Stomach (tissue), 9 donors: ENCODE data around the gene ARHGAP24. TPM values are rescaled to one million over a fixed set of nuclear protein-coding genes. Genes with fewer than 3 reads are reported as not detected.
A peak's percentile ranks its signal among the peaks of the same experiment; 100 is the strongest.

Source experiments
- DNase-seq, 2 donors: peaks; one replicate each; pipeline versions ENCODE4 v3.0.0 to v3.0.0-alpha.2; 2013 to 2019
- H3K27ac ChIP-seq, 5 donors: fragments of 200-600 bp in 4 of 5; sonication (generic) in 4 of 5; one replicate each; pipeline ENCODE4 v1.5.1; 2013 to 2019; ENCODE audit warnings: mild to moderate bottlenecking in 1 of 5, moderate library complexity in 1 of 5
- H3K27me3 ChIP-seq, 3 donors: fragments of 200-600 bp; sonication (generic); one replicate each; pipeline ENCODE4 v1.5.1; 2017 to 2019; ENCODE audit warnings: mixed run types in 1 of 3
- H3K36me3 ChIP-seq, 4 donors: fragments of 200-600 bp; sonication (generic); 1 replicate in 3 of 4; 2 replicates in 1 of 4; pipeline ENCODE4 v1.5.1; 2016 to 2019
- H3K4me1 ChIP-seq, 4 donors: fragments of 200-600 bp; sonication (generic); one replicate each; pipeline ENCODE4 v1.5.1; 2016 to 2019
- H3K4me3 ChIP-seq, 4 donors: fragments of 200-600 bp; sonication (generic) in 3 of 4; one replicate each; pipeline ENCODE4 v1.5.1; 2016 to 2019; ENCODE audit warnings: mild to moderate bottlenecking in 1 of 4
- H3K9me3 ChIP-seq, 4 donors: fragments of 200-600 bp; sonication (generic); one replicate each; pipeline ENCODE4 v1.5.1; 2016 to 2019
- EP300 ChIP-seq: sonication (generic); formaldehyde crosslinking; IDR thresholded peaks from one replicate; pipeline ENCODE4 v1.6.1; 2017; ENCODE audit warnings: antibody characterized with exemption
- POLR2A ChIP-seq, 4 donors: fragments of 450-650 bp; IDR thresholded peaks; one replicate each; pipeline ENCODE4 v1.6.1; 2016; ENCODE audit warnings: antibody characterized with exemption in 4 of 4, control low read depth in 2 of 4, mild to moderate bottlenecking in 1 of 4, moderate library complexity in 1 of 4
- POLR2AphosphoS5 ChIP-seq, 3 donors: sonication (generic); formaldehyde crosslinking; IDR thresholded peaks; one replicate each; pipeline ENCODE4 v1.6.1; 2016; ENCODE audit warnings: antibody characterized with exemption in 3 of 3
- WGBS, 5 donors: extraction: QIAGEN DNeasy Blood & Tissue Kit in 3 of 5; methylation state at CpG; one replicate each; pipeline versions ENCODE4 v1.1.5 to v1.1.7; 2013 to 2018; 5-methylcytosine and 5-hydroxymethylcytosine counted together
- intact Hi-C: fragments of 100-400 bp; cut with DNase I; formaldehyde crosslinking; loops from one replicate; pipeline ENCODE4 v1.15.1; 2023; ENCODE audit warnings: low total_unique reads
- polyA plus RNA-seq, 3 donors: library from polyadenylated mRNA; stranded (reverse); fragments of 200-250 nt; gene quantifications; one replicate each; pipeline ENCODE4 v1.2.3, GENCODE V29; 2013
- total RNA-seq, 5 donors: library from RNA; depleted of rRNA; stranded (reverse); fragments of >200 nt; gene quantifications; one replicate each; pipeline versions ENCODE4 v1.1.0 to v1.2.3, GENCODE V29; 2014 to 2016
- TF ChIP-seq, protein P1 (sequence below), 7 experiments: fragments of 450-650 bp in 4 of 7; fragments of 200-600 bp in 3 of 7; sonication (generic) in 3 of 7; IDR thresholded peaks; one replicate each; pipeline ENCODE4 v1.5.1; 2016 to 2019; ENCODE audit warnings: antibody characterized with exemption in 7 of 7, control low read depth in 2 of 7, mild to moderate bottlenecking in 1 of 7
- donor health status: healthy with polysubstance abuse.
- donor health status: Bipolar disorder and iron deficiency.
- donor health status: healthy.

ARHGAP24 gene
- total and polyA plus RNA-seq, 8 donors = 6.4 to 152 (median 33.5) TPM

DNA sequence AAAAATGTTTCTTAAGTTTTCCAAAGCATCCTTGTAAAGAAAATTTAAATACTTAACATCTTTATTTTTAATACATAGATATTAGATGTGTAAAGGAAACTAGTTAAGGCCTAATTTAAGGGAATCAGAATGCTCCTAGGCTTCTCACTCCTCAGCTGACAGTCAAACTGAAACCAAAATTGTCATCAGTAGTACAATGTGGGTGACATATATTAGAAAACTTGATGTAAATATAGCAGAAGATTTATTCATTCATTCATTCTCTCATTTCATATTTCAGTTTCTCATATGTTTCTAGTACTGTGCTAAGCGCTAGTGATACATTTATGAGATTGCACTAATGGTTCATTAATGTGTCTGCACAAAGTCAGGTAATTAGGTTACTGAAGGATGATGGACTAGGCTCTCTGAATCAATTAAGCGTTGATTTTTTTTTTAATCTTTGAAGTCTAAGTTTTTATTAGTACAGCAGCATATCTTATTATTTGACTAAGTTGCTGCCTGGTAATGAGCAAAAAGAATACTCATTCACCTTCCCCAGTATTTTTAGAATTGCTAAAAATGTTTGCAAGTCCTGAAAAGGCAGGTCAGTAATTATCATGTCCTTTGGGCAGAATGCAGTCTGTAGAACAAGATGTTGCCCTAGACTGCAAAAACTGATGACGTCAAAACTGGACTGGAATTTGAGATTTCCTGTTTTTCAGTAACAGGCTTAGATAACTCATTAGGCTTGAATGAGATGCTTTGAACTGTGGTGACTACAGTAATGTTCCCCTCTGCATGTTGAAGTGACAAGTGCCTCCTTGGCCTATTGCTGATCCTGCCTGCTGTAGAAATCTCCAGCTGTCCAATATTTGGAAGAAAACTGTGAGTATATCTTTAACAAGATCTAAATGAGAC, 128.7 kb downstream of the ARHGAP24 start:
- TF ChIP-seq POLR2A (IDR thresholded peaks at IDR 0.05) (no peak), POLR2AphosphoS5 (IDR thresholded peaks at IDR 0.05) (no peak), EP300 (no peak)
- TF ChIP-seq, protein P1, sequence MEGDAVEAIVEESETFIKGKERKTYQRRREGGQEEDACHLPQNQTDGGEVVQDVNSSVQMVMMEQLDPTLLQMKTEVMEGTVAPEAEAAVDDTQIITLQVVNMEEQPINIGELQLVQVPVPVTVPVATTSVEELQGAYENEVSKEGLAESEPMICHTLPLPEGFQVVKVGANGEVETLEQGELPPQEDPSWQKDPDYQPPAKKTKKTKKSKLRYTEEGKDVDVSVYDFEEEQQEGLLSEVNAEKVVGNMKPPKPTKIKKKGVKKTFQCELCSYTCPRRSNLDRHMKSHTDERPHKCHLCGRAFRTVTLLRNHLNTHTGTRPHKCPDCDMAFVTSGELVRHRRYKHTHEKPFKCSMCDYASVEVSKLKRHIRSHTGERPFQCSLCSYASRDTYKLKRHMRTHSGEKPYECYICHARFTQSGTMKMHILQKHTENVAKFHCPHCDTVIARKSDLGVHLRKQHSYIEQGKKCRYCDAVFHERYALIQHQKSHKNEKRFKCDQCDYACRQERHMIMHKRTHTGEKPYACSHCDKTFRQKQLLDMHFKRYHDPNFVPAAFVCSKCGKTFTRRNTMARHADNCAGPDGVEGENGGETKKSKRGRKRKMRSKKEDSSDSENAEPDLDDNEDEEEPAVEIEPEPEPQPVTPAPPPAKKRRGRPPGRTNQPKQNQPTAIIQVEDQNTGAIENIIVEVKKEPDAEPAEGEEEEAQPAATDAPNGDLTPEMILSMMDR (IDR thresholded peaks at IDR 0.05) = no peak
- no peak overlapping the region for H3K27ac ChIP-seq
- H3K4me3 ChIP-seq = no peak overlapping the region
- H3K4me1 ChIP-seq = peaks cover 0 to 8% (median 3%) of the 10 kb centered on the region in 4 donors
- 73 to 84% (median 79%) methylated on average over 3 of the region's 3 CpGs for WGBS, 5 donors
- H3K27me3 ChIP-seq = no peaks in the 10 kb centered on the region
- H3K36me3 ChIP-seq = no peaks in the 10 kb centered on the region
- peak in 1 of 2 donors; percentile 22 for DNase-seq
- no peaks in the 10 kb centered on the region for H3K9me3 ChIP-seq
- intact Hi-C loops = no loop called here

DNA sequence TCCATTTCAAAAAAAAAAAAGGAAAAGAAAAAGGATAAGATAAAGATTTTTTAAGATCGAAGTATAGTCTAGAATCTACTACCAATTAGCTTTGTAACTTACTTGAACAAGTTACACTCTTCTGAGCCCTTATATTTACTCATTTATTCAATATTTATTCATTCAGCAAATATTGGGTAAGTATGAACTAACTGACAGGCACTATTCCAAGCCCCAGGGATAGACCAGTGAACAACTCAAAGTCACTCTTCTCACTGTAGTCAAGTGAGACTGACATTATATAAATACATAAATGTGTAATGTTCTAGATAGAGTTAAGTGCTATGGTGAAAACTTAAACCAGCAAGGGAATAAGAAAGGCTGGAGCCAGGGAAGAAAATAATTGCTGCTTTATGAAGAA, 131.6 kb downstream of the ARHGAP24 start:
- Histone ChIP-seq H3K4me3 (no peak overlapping the region), H3K27ac (peak overlapping the region in 1 of 5 donors; percentile 44), H3K36me3 (no peaks in the 10 kb centered on the region), H3K9me3 (no peaks in the 10 kb centered on the region), H3K4me1 (peaks cover 0 to 8% (median 3%) of the 10 kb centered on the region in 4 donors), H3K27me3 (no peaks in the 10 kb centered on the region)
- intact Hi-C loops = no loop called here
- 30 to 71% (median 41%) methylated on average over 1 of the region's 1 CpG for WGBS, 5 donors
- DNase-seq = no peak
- TF ChIP-seq, protein P1 (IDR thresholded peaks at IDR 0.05) = no peak
- TF ChIP-seq EP300 (no peak), POLR2AphosphoS5 (IDR thresholded peaks at IDR 0.05) (peak in 1 of 3 donors; percentile 17)

DNA sequence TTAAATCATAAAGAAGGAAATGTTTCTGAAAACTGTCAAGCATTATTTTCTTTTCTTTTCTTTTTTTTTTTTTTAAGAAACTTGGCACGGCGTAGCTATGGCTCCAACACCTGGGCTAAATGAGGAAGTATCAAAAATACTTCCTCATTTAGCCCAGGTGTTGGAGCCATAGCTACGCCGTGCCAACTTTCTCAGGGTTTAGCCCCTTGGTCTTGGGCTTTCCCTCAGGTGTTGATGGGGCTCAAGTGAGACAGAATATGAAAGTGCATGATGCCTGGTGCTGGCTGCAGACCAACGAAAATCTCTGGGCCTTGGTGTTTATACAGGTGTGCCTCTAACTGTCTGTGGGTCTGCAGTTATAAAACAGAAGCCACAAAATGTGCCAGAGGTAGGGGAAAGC, 132.7 kb downstream of the ARHGAP24 start:
- DNase-seq = peak; percentile 15 to 33
- 30 to 39% (median 36%) methylated on average over 5 of the region's 5 CpGs for WGBS, 5 donors
- Histone ChIP-seq H3K27ac (peak overlapping the region in 1 of 5 donors; percentile 44), H3K36me3 (no peaks in the 10 kb centered on the region), H3K4me3 (no peak overlapping the region), H3K27me3 (no peaks in the 10 kb centered on the region), H3K4me1 (peaks cover 0 to 8% (median 3%) of the 10 kb centered on the region in 4 donors), H3K9me3 (no peaks in the 10 kb centered on the region)
- TF ChIP-seq EP300 (no peak), POLR2AphosphoS5 (IDR thresholded peaks at IDR 0.05) (no peak), POLR2A (IDR thresholded peaks at IDR 0.05) (no peak)
- TF ChIP-seq, protein P1 (IDR thresholded peaks at IDR 0.05) = no peak
- intact Hi-C loops = no loop called here

DNA sequence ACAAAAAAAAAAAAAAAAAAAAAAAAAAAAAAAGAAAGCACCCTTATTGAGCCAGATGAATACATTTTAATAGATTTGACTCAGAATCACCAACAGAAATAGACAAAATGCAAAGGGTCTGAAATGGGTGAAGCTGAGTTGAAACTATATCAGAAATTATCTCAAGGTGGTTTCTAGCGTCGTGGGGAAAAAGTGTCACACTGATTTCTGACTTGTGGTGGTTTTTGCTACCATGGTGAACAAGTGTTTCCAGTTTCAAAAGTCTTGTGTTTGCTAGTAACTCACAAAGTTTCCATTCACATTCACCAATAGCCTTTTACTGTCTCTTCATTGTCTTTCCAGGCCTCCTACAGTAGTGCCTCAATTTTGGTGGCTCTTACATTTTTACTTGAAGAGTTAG, 135.5 kb downstream of the ARHGAP24 start:
- Histone ChIP-seq H3K4me1 (peaks cover 0 to 8% (median 3%) of the 10 kb centered on the region in 4 donors), H3K36me3 (no peaks in the 10 kb centered on the region), H3K27ac (no peak overlapping the region), H3K4me3 (no peak overlapping the region), H3K27me3 (no peaks in the 10 kb centered on the region), H3K9me3 (no peaks in the 10 kb centered on the region)
- no peak for DNase-seq
- intact Hi-C loops = no loop called here
- 86 to 93% (median 90%) methylated on average over 2 of the region's 2 CpGs for WGBS, 5 donors
- TF ChIP-seq POLR2A (IDR thresholded peaks at IDR 0.05) (no peak), EP300 (no peak), POLR2AphosphoS5 (IDR thresholded peaks at IDR 0.05) (no peak)
- TF ChIP-seq, protein P1 (IDR thresholded peaks at IDR 0.05) = no peak
